ENCODE data around the gene HNRNPA3. TPM values are rescaled to one million over a fixed set of nuclear protein-coding genes. Genes with fewer than 3 reads are reported as not detected.

Gene HNRNPA3
- total and polyA plus RNA-seq, 10 of the 15 experiments (the other 5 are each of a cell fraction or from before 2014, with no cell fraction given) = 40.4 to 343 (median 206) TPM

DNA sequence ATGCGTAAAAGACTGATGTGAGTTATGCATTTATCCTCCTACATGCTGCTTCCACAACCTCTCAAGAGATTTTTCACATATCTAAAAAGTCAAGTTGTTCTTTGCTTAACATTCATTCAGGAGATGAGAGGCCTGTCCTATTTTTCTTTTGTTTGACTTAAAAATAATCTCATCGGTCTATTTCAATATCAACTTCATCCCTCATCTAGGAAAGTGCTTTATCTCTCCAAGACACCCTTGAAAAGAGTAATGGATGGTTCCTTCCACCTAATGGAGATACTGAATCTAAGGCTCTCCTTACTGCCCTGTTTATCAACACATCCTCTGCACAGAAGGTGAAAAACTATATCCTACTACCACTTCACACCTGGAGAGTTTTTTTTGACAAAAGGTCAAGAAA is 49.5 kb downstream of the HNRNPA3 start:
- Histone ChIP-seq H3K9ac (ENCODE audit: control insufficient read depth, insufficient read depth, low read length) (peak overlapping the region; percentile 99), H3K4me3 (peak overlapping the region; percentile 72), H3K36me3 (ENCODE audit: control insufficient read depth in 2 of 2, insufficient read depth in 2 of 2, low read length in 1 of 2) (peaks cover 0 to 4% of the 10 kb centered on the region in 2 experiments; a peak in 1 of 4 replicates), H4K20me1 (ENCODE audit: control insufficient read depth, insufficient read depth) (no peaks in the 10 kb centered on the region), H3K9me3 (replicated peaks; ENCODE audit: control insufficient read depth, insufficient read depth, low read length) (peaks cover 6% of the 10 kb centered on the region; the same call in 2 of the 3 replicates), H3K27me3 (replicated peaks in 1 of 2; ENCODE audit: control insufficient read depth in 2 of 2, insufficient read depth in 2 of 2, low read length in 1 of 2) (no peaks in the 10 kb centered on the region), H3K4me2 (ENCODE audit: control insufficient read depth, insufficient read depth) (peak overlapping the region; percentile 23), H3K27ac (ENCODE audit: control insufficient read depth, insufficient read depth) (peak overlapping the region; percentile 99; the same call in 1 of the 2 replicates), H3K4me1 (ENCODE audit: control insufficient read depth, insufficient read depth, low read length) (peaks cover 12% of the 10 kb centered on the region), H2AFZ (ENCODE audit: control insufficient read depth, low read depth, low read length) (no peak overlapping the region), H3K79me2 (ENCODE audit: control insufficient read depth, insufficient read depth, low read length) (peaks cover 71% of the 10 kb centered on the region)
- ChIA-PET RAD21 (ENCODE audit: unreplicated experiment) (interaction anchor here (1.2 to 6.2 kb wide), 8 partner anchors 11 to 97 kb away, joined by 3 to 166 read pairs (median 14); no protein-coding TSS in a partner anchor), POLR2A (interaction anchor here (2.1 to 6.7 kb wide), 4 partner anchors 11 to 97 kb away, joined by 8 to 76 read pairs (median 46); no protein-coding TSS in a partner anchor), CTCF (interaction anchor here (0.6 to 14.2 kb wide), 8 partner anchors 19 to 114 kb away, joined by 3 to 213 read pairs (median 10); no protein-coding TSS in a partner anchor), SMC1A (ENCODE audit: uncharacterized antibody, unreplicated experiment) (interaction anchor here (0.6 to 8.5 kb wide), 9 partner anchors 20 to 768 kb away, joined by 3 to 140 read pairs (median 13); no protein-coding TSS in a partner anchor)
- no peak for FAIRE-seq
- 45% methylated on average over 2 of the region's 2 CpGs for WGBS (ENCODE audit: insufficient coverage, insufficient replicate concordance, low lambda C conversion rate, missing lambda C conversion rate)
- in situ Hi-C loops (cut with MboI) = no loop called here
- no peak for ATAC-seq
- intact Hi-C loops (cut with micrococcal nuclease; ENCODE audit: unreplicated experiment) = loop anchor here (2.0 to 10.0 kb wide), 2 partner anchors 21 to 133 kb away; partner anchors contain the start of gene AGPS
- DNase-seq (ENCODE audit: low read depth, low spot score) = no peak
- no TSS peak for BruUV-seq (replicated peaks)
- TF ChIP-seq, protein P1, sequence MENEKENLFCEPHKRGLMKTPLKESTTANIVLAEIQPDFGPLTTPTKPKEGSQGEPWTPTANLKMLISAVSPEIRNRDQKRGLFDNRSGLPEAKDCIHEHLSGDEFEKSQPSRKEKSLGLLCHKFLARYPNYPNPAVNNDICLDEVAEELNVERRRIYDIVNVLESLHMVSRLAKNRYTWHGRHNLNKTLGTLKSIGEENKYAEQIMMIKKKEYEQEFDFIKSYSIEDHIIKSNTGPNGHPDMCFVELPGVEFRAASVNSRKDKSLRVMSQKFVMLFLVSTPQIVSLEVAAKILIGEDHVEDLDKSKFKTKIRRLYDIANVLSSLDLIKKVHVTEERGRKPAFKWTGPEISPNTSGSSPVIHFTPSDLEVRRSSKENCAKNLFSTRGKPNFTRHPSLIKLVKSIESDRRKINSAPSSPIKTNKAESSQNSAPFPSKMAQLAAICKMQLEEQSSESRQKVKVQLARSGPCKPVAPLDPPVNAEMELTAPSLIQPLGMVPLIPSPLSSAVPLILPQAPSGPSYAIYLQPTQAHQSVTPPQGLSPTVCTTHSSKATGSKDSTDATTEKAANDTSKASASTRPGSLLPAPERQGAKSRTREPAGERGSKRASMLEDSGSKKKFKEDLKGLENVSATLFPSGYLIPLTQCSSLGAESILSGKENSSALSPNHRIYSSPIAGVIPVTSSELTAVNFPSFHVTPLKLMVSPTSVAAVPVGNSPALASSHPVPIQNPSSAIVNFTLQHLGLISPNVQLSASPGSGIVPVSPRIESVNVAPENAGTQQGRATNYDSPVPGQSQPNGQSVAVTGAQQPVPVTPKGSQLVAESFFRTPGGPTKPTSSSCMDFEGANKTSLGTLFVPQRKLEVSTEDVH (IDR thresholded peaks at IDR 0.05; ENCODE audit: low read depth, partially characterized antibody) = no peak
- TF ChIP-seq FOXM1 (IDR thresholded peaks at IDR 0.05; ENCODE audit: low read depth, low read length) = no peak
- no peak for TF ChIP-seq TARDBP (IDR thresholded peaks at IDR 0.05; ENCODE audit: borderline replicate concordance)
- no peak for TF ChIP-seq SP1 (IDR thresholded peaks at IDR 0.05; ENCODE audit: low read depth, low read length)
- TF ChIP-seq, protein P2, sequence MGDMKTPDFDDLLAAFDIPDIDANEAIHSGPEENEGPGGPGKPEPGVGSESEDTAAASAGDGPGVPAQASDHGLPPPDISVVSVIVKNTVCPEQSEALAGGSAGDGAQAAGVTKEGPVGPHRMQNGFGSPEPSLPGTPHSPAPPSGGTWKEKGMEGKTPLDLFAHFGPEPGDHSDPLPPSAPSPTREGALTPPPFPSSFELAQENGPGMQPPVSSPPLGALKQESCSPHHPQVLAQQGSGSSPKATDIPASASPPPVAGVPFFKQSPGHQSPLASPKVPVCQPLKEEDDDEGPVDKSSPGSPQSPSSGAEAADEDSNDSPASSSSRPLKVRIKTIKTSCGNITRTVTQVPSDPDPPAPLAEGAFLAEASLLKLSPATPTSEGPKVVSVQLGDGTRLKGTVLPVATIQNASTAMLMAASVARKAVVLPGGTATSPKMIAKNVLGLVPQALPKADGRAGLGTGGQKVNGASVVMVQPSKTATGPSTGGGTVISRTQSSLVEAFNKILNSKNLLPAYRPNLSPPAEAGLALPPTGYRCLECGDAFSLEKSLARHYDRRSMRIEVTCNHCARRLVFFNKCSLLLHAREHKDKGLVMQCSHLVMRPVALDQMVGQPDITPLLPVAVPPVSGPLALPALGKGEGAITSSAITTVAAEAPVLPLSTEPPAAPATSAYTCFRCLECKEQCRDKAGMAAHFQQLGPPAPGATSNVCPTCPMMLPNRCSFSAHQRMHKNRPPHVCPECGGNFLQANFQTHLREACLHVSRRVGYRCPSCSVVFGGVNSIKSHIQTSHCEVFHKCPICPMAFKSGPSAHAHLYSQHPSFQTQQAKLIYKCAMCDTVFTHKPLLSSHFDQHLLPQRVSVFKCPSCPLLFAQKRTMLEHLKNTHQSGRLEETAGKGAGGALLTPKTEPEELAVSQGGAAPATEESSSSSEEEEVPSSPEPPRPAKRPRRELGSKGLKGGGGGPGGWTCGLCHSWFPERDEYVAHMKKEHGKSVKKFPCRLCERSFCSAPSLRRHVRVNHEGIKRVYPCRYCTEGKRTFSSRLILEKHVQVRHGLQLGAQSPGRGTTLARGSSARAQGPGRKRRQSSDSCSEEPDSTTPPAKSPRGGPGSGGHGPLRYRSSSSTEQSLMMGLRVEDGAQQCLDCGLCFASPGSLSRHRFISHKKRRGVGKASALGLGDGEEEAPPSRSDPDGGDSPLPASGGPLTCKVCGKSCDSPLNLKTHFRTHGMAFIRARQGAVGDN (IDR thresholded peaks at IDR 0.05) = no peak
- TF ChIP-seq CEBPB (IDR thresholded peaks at IDR 0.05; ENCODE audit: borderline replicate concordance in 1 of 2, low read depth in 2 of 2, low read length in 2 of 2) = no peak
- TF ChIP-seq RB1 (IDR thresholded peaks at IDR 0.05; ENCODE audit: borderline replicate concordance) = no peak
- TF ChIP-seq ZZZ3 (IDR thresholded peaks at IDR 0.05; ENCODE audit: control insufficient read depth, insufficient read length, low read depth) = no peak
- TF ChIP-seq MYB (IDR thresholded peaks at IDR 0.05; ENCODE audit: borderline replicate concordance, low read depth, low read length) = no peak
- TF ChIP-seq FOXK2 (IDR thresholded peaks at IDR 0.05) = no peak
- no peak for TF ChIP-seq ZNF217 (IDR thresholded peaks at IDR 0.05)
- no peak for TF ChIP-seq LARP7 (IDR thresholded peaks at IDR 0.05)
- TF ChIP-seq, protein P3, sequence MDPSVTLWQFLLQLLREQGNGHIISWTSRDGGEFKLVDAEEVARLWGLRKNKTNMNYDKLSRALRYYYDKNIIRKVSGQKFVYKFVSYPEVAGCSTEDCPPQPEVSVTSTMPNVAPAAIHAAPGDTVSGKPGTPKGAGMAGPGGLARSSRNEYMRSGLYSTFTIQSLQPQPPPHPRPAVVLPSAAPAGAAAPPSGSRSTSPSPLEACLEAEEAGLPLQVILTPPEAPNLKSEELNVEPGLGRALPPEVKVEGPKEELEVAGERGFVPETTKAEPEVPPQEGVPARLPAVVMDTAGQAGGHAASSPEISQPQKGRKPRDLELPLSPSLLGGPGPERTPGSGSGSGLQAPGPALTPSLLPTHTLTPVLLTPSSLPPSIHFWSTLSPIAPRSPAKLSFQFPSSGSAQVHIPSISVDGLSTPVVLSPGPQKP (IDR thresholded peaks at IDR 0.05; ENCODE audit: low read depth, low read length) = no peak
- no peak for TF ChIP-seq ZNF24 (IDR thresholded peaks at IDR 0.05)
- TF ChIP-seq TCF3 (IDR thresholded peaks at IDR 0.05; ENCODE audit: borderline replicate concordance, insufficient read depth, low read depth, low read length) = no peak
- TF ChIP-seq SMC3 (IDR thresholded peaks at IDR 0.05; ENCODE audit: borderline replicate concordance, low read length) = no peak
- no peak for TF ChIP-seq ZNF622 (IDR thresholded peaks at IDR 0.05)
